H1 (cell line): Measurements from ENCODE around the gene TWSG1. TPM values are rescaled to one million over a fixed set of nuclear protein-coding genes. Genes with fewer than 3 reads are reported as not detected.

Experiments
- CTCF ChIA-PET: fragments of 300-600 bp; sonication (Branson Sonifier 250); formaldehyde crosslinking; loops from one replicate; lab custom pipeline; 2021; ENCODE audit not compliant: partially characterized antibody; lab: Charles Lee
- POLR2A ChIA-PET: fragments of 300-600 bp; sonication (Branson Sonifier 250); formaldehyde crosslinking; loops from one replicate; lab custom pipeline; 2021; ENCODE audit warnings: inconsistent platforms; ENCODE audit not compliant: partially characterized antibody; lab: Charles Lee
- DNase-seq, 2 experiments: peaks; one replicate each; pipeline versions ENCODE4 v3.0.0 to v3.0.0-alpha.2; 2010 to 2022; ENCODE audit warnings: low spot score in 2 of 2, low read depth in 1 of 2, mixed read lengths in 1 of 2
- FAIRE-seq: peaks from 2 replicates; lab custom pipeline; 2011; peaks lifted over from hg19 to GRCh38; lab: Jason Lieb, UNC
- H2AFZ ChIP-seq: 2 replicates; pipeline ENCODE4 v1.8.1; 2012; ENCODE audit warnings: low read length, inconsistent platforms
- H2AK5ac ChIP-seq: 2 replicates; pipeline ENCODE4 v1.6.1; 2013; ENCODE audit warnings: low read depth, low read length
- H2BK120ac ChIP-seq: replicated peaks from 2 replicates; pipeline ENCODE3; 2013; ENCODE audit warnings: low read depth, low read length, inconsistent platforms
- H2BK12ac ChIP-seq: 2 replicates; pipeline ENCODE4 v1.6.1; 2013; ENCODE audit warnings: low read depth, low read length
- H2BK15ac ChIP-seq: 2 replicates; pipeline ENCODE4 v1.6.1; 2013; ENCODE audit warnings: low read length
- H2BK20ac ChIP-seq: 2 replicates; pipeline ENCODE4 v1.6.1; 2013; ENCODE audit warnings: low read length
- H2BK5ac ChIP-seq: 2 replicates; pipeline ENCODE4 v1.6.1; 2013; ENCODE audit warnings: low read depth, low read length
- H3K14ac ChIP-seq: 2 replicates; pipeline ENCODE4 v1.6.1; 2013; ENCODE audit warnings: inconsistent platforms; ENCODE audit not compliant: insufficient read length
- H3K18ac ChIP-seq: 2 replicates; pipeline ENCODE4 v1.6.1; 2013; ENCODE audit warnings: low read length; ENCODE audit errors: extremely low read depth
- H3K23ac ChIP-seq: 2 replicates; pipeline ENCODE4 v1.6.1; 2013; ENCODE audit warnings: inconsistent platforms; ENCODE audit not compliant: insufficient read length
- H3K23me2 ChIP-seq: 2 replicates; pipeline ENCODE4 v1.6.1; 2013; ENCODE audit warnings: low read depth, low read length
- H3K27ac ChIP-seq: 2 replicates; pipeline ENCODE4 v1.6.1; 2011; ENCODE audit warnings: low read depth, low read length, inconsistent platforms
- H3K27me3 ChIP-seq, 4 experiments: replicated peaks in 1 of 4; 1 replicate in 1 of 4; 2 replicates in 3 of 4; pipeline versions ENCODE4 v1.6.1 to v1.8.1; 2011 to 2013; ENCODE audit warnings: low read length in 3 of 4, mild to moderate bottlenecking in 3 of 4, inconsistent platforms in 2 of 4, mixed read lengths in 2 of 4, moderate library complexity in 1 of 4; ENCODE audit not compliant: control insufficient read depth in 3 of 4, insufficient read depth in 3 of 4; ENCODE audit errors: extremely low read depth in 1 of 4
- H3K36me3 ChIP-seq, 4 experiments: 2 replicates each; pipeline versions ENCODE4 v1.6.1 to v1.8.1; 2011 to 2013; ENCODE audit warnings: mild to moderate bottlenecking in 4 of 4, low read length in 3 of 4, moderate library complexity in 2 of 4, control low read depth in 1 of 4, inconsistent platforms in 1 of 4; ENCODE audit not compliant: insufficient read depth in 4 of 4, control insufficient read depth in 2 of 4
- H3K4ac ChIP-seq: replicated peaks from 2 replicates; pipeline ENCODE3; 2013; ENCODE audit warnings: low read length, low read depth, mixed read lengths, inconsistent platforms; ENCODE audit not compliant: insufficient read length
- H3K4me1 ChIP-seq, 4 experiments: replicated peaks in 1 of 4; 1 replicate in 1 of 4; 2 replicates in 3 of 4; pipeline versions ENCODE4 v1.6.1 to v1.8.1; 2011 to 2013; ENCODE audit warnings: low read length in 3 of 4, inconsistent platforms in 2 of 4, mixed read lengths in 1 of 4; ENCODE audit not compliant: insufficient read depth in 4 of 4, control insufficient read depth in 3 of 4
- H3K4me2 ChIP-seq, 2 experiments: 2 replicates each; pipeline versions ENCODE4 v1.6.1 to v1.8.1; 2011 to 2013; ENCODE audit warnings: low read depth in 2 of 2, low read length in 2 of 2, control low read depth in 1 of 2, inconsistent platforms in 1 of 2, mild to moderate bottlenecking in 1 of 2; ENCODE audit not compliant: insufficient read depth in 1 of 2
- H3K4me3 ChIP-seq, 4 experiments: fragments of 200-600, 300-600 bp in 1 of 4; sonication (generic), shearing (Covaris generic), sonication (Bioruptor Twin) in 1 of 4; 2 replicates each; pipeline versions ENCODE4 v1.5.1 to v1.8.1; 2011 to 2016; ENCODE audit warnings: low read length in 4 of 4, low read depth in 3 of 4, control low read depth in 2 of 4, inconsistent platforms in 2 of 4, mild to moderate bottlenecking in 2 of 4, mixed read lengths in 1 of 4, moderate library complexity in 1 of 4; ENCODE audit not compliant: insufficient read depth in 2 of 4; ENCODE audit errors: extremely low read depth in 1 of 4
- H3K56ac ChIP-seq: replicated peaks from 2 replicates; pipeline ENCODE3; 2013; ENCODE audit warnings: low read depth, mild to moderate bottlenecking, mixed read lengths, low read length, inconsistent platforms; ENCODE audit not compliant: insufficient read length
- H3K79me1 ChIP-seq: 2 replicates; pipeline ENCODE4 v1.6.1; 2013; ENCODE audit warnings: low read depth, low read length, control low read depth
- H3K79me2 ChIP-seq, 2 experiments: 2 replicates each; pipeline versions ENCODE4 v1.6.1 to v1.8.1; 2012 to 2013; ENCODE audit warnings: low read length in 2 of 2, mild to moderate bottlenecking in 2 of 2, inconsistent platforms in 1 of 2; ENCODE audit not compliant: insufficient read depth in 2 of 2, control insufficient read depth in 1 of 2
- H3K9ac ChIP-seq, 4 experiments: replicated peaks in 1 of 4; 1 replicate in 1 of 4; 2 replicates in 3 of 4; pipeline versions ENCODE4 v1.6.1 to v1.8.1; 2011 to 2013; ENCODE audit warnings: low read depth in 3 of 4, low read length in 3 of 4, control low read depth in 2 of 4, mild to moderate bottlenecking in 2 of 4, moderate library complexity in 2 of 4, inconsistent platforms in 1 of 4; ENCODE audit errors: extremely low read depth in 1 of 4
- H3K9me3 ChIP-seq, 2 experiments: 2 replicates each; pipeline versions ENCODE4 v1.6.1 to v1.8.1; 2012 to 2013; ENCODE audit warnings: mild to moderate bottlenecking in 2 of 2, moderate library complexity in 2 of 2, control low read depth in 1 of 2, inconsistent platforms in 1 of 2, low read depth in 1 of 2, low read length in 1 of 2, mixed read lengths in 1 of 2; ENCODE audit not compliant: insufficient read depth in 2 of 2
- H4K20me1 ChIP-seq, 2 experiments: replicated peaks in 1 of 2; 2 replicates each; pipeline versions ENCODE3 to v1.8.1; 2011 to 2013; ENCODE audit warnings: inconsistent platforms in 2 of 2, low read length in 2 of 2, mild to moderate bottlenecking in 1 of 2; ENCODE audit not compliant: insufficient read depth in 2 of 2, control insufficient read depth in 1 of 2
- H4K5ac ChIP-seq: 2 replicates; pipeline ENCODE4 v1.6.1; 2013; ENCODE audit warnings: low read length, low read depth, mixed read lengths, inconsistent platforms; ENCODE audit not compliant: insufficient read length
- H4K8ac ChIP-seq: 2 replicates; pipeline ENCODE4 v1.8.0; 2013; ENCODE audit warnings: mild to moderate bottlenecking, moderate library complexity, low read length, inconsistent platforms; ENCODE audit not compliant: insufficient read depth; ENCODE audit errors: extremely low read depth
- H4K91ac ChIP-seq: replicated peaks from 2 replicates; pipeline ENCODE3; 2013; ENCODE audit warnings: low read length, mixed read lengths, inconsistent platforms; ENCODE audit not compliant: insufficient read length
- BRCA1 ChIP-seq: IDR thresholded peaks from 2 replicates; pipeline ENCODE4 v1.6.1; 2012; ENCODE audit warnings: low read depth, low read length, improper control_type of control experiment
- CREB1 ChIP-seq: IDR thresholded peaks from 2 replicates; pipeline ENCODE4 v1.6.1; 2012; ENCODE audit warnings: inconsistent platforms
- HDAC6 ChIP-seq: IDR thresholded peaks from one replicate; pipeline ENCODE4 v1.7.1; 2012; ENCODE audit warnings: low read depth, mild to moderate bottlenecking, inconsistent platforms, low read length, moderate library complexity
- KDM4A ChIP-seq: IDR thresholded peaks from one replicate; pipeline ENCODE4 v1.7.1; 2012; ENCODE audit warnings: low read depth, mild to moderate bottlenecking, moderate library complexity, low read length, inconsistent platforms; ENCODE audit not compliant: severe bottlenecking
- PHF8 ChIP-seq: fragments of 200-600 bp; sonication (generic); conservative IDR thresholded peaks from 2 replicates; pipeline ENCODE4 v1.7.1; 2012; ENCODE audit warnings: low read depth, mild to moderate bottlenecking, inconsistent platforms, low read length, moderate library complexity
- RXRA ChIP-seq: IDR thresholded peaks from 2 replicates; pipeline ENCODE4 v1.6.1; 2011; ENCODE audit warnings: low read depth, mild to moderate bottlenecking, low read length, moderate library complexity; ENCODE audit not compliant: insufficient read depth
- TAF1 ChIP-seq: IDR thresholded peaks from 2 replicates; pipeline ENCODE4 v1.6.1; 2011; ENCODE audit warnings: mild to moderate bottlenecking, low read depth, low read length
- TAF7 ChIP-seq: optimal IDR thresholded peaks from 2 replicates; pipeline ENCODE3; 2011; ENCODE audit warnings: low read depth, mild to moderate bottlenecking, inconsistent platforms, low read length, moderate library complexity, borderline replicate concordance
- YY1 ChIP-seq: IDR thresholded peaks from 2 replicates; pipeline ENCODE4 v1.6.1; 2011; ENCODE audit warnings: low read depth, mild to moderate bottlenecking, low read length
- WGBS, 2 experiments: shearing (Covaris generic) in 1 of 2; methylation state at CpG; one replicate each; pipeline versions ENCODE4 v1.1.6 to v1.1.7; 2013 to 2015; ENCODE audit warnings: low lambda C conversion rate in 2 of 2, mixed read lengths in 2 of 2, inconsistent platforms in 1 of 2, low coverage in 1 of 2, missing lambda C conversion rate in 1 of 2; ENCODE audit not compliant: insufficient replicate concordance in 2 of 2, insufficient coverage in 1 of 2, insufficient read length in 1 of 2; ENCODE audit errors: extremely low coverage in 1 of 2, missing lambda C conversion rate in 1 of 2; 5-methylcytosine and 5-hydroxymethylcytosine counted together
- polyA plus RNA-seq, 7 experiments: library from polyadenylated mRNA; depleted of rRNA in 3 of 7; stranded (reverse) in 5 of 7; unstranded in 2 of 7; fragments of >200 nt in 5 of 7; fragments of 200-250 nt in 2 of 7; gene quantifications; 1 replicate in 5 of 7; 2 replicates in 1 of 7; 4 replicates in 1 of 7; pipeline versions ENCODE4 v1.2.1 to v1.2.3, GENCODE V29; 2011 to 2013; ENCODE audit warnings: missing spikeins in 2 of 7, mixed read lengths in 2 of 7
- total RNA-seq: library from RNA; stranded (reverse); fragmentation: NEBNext Ultra II Directional; extraction: Animal tissue kit (Norgen Biotek cat#: 25700); gene quantifications from 2 replicates; pipeline ENCODE4 v1.2.1, GENCODE V29; 2021
- TF ChIP-seq, protein P1 (sequence below): IDR thresholded peaks from 2 replicates; pipeline ENCODE4 v1.6.1; 2011; ENCODE audit warnings: low read depth, mild to moderate bottlenecking, low read length; ENCODE audit not compliant: insufficient read depth

Gene TWSG1
- total and polyA plus RNA-seq, 2 of the 8 experiments (the other 6 are each of a cell fraction or from before 2014, with no cell fraction given), result 11.8 to 19.8 TPM

DNA sequence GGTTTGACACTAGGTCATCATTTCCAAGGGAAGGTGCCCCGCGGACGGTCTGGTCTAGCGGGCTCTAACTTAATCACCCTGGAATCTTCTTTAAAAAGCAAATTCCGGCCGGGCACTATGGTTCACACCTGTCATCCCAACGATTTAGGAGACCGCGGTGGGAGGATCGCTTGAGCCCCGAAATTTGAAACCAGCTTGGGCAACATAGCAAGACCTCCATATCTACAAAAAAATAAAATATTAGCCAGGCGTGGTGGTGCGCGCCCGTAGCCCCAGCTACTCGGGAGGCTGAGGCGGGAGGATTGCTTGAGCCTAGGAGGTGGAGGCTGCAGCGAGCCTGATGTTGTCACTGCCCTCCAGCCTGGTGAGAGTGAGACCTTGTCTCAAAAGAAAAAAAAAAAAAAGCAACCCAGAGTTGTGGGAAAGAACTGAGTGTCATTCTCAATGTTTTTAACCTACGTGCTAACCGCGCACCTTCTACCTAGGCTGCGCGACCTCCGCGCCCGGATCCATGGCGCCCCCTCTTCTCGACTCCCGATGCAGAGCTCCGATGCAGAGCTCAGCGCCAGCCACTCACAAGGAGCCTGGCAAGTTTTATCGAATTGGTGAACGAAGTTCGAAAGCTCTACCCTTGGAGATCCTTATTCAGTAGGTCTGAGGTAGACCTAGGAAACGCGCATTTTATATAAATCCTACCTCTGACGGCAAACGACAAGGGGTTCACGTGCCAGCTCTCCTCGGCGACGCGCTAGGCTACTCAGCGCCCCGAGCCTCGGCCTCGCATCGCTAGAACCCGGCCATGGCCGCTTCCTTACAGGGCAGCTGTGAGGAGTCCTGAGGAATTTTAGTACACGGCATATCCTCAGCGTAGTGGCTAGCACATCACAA, 888 bp upstream of the TWSG1 start:
- Histone ChIP-seq H3K4ac (peak overlapping the region; percentile 61), H3K4me3 (peak overlapping the region; percentile 47 to 68 (median 57)), H3K9me3 (no peaks in the 10 kb centered on the region; a peak in 1 of 4 replicates), H2AFZ (peak overlapping the region; percentile 56; the same call in 1 of the 2 replicates), H3K9ac (peak overlapping the region in 3 of 4 experiments; percentile 48 to 58 (median 57); a peak in 5 of 7 replicates), H2BK5ac (no peak overlapping the region), H3K4me2 (peak overlapping the region; percentile 75 to 88), H3K14ac (no peak overlapping the region), H3K18ac (peak overlapping the region; percentile 71; the same call in 1 of the 2 replicates), H4K8ac (peak overlapping the region; percentile 91; the same call in 1 of the 2 replicates), H2AK5ac (no peak overlapping the region), H4K20me1 (no peaks in the 10 kb centered on the region), H3K23ac (no peak overlapping the region), H3K27me3 (peaks cover 0 to 9% (median 4%) of the 10 kb centered on the region in 4 experiments; a peak in 3 of 7 replicates), H3K36me3 (peaks cover 0 to 14% (median 0%) of the 10 kb centered on the region in 4 experiments; a peak in 3 of 8 replicates), H3K79me1 (no peaks in the 10 kb centered on the region), H2BK20ac (peak overlapping the region; percentile 57; the same call in 1 of the 2 replicates), H3K23me2 (peaks cover 4% of the 10 kb centered on the region; the same call in 1 of the 2 replicates), H3K79me2 (peaks cover 0 to 7% of the 10 kb centered on the region in 2 experiments; a peak in 2 of 4 replicates), H2BK15ac (no peak overlapping the region), H2BK120ac (no peak overlapping the region), H3K27ac (no peak overlapping the region), H4K5ac (peak overlapping the region; percentile 71), H4K91ac (no peak overlapping the region), H3K56ac (no peak overlapping the region), H3K4me1 (no peaks in the 10 kb centered on the region; a peak in 1 of 7 replicates), H2BK12ac (peak overlapping the region; percentile 71; the same call in 1 of the 2 replicates)
- ChIA-PET POLR2A (interaction anchor here (0.8 to 2.5 kb wide), 8 partner anchors 12 to 198 kb away, joined by 3 to 8 read pairs (median 4); partner anchors contain the start of gene ANKRD12), CTCF (interaction anchor here (0.5 to 0.7 kb wide), 4 partner anchors 21 to 287 kb away, joined by 3 read pairs; no protein-coding TSS in a partner anchor)
- DNase-seq (peak; percentile 15 to 70), FAIRE-seq (no peak)
- WGBS, 2 experiments, result 36% methylated on average over 51 of the region's 52 CpGs; no CpG with 5 or more reads in 1 of the 2 experiments
- TF ChIP-seq KDM4A (peak; percentile 83), BRCA1 (no peak), PHF8 (peak; percentile 29; the same call in 1 of the 2 replicates), CREB1 (0 out of 2 replicates have a peak, but pooled peaks have one; percentile 10), TAF1 (peak; percentile 51; the same call in 1 of the 2 replicates), YY1 (peak; percentile 72; the same call in 1 of the 2 replicates), HDAC6 (no peak), RXRA (no peak), TAF7 (no peak)
- TF ChIP-seq, protein P1, sequence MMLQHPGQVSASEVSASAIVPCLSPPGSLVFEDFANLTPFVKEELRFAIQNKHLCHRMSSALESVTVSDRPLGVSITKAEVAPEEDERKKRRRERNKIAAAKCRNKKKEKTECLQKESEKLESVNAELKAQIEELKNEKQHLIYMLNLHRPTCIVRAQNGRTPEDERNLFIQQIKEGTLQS, result no peak
